Tibial nerve (tissue), 3 donors: ENCODE data around the gene RASSF5.

Experiments
- POLR2A ChIP-seq, 2 donors: fragments of 450-650 bp; IDR thresholded peaks; one replicate each; pipeline ENCODE4 v1.6.1; 2017; ENCODE audit warnings: antibody characterized with exemption in 2 of 2, mild to moderate bottlenecking in 2 of 2, moderate library complexity in 2 of 2
- TF ChIP-seq, protein P1 (sequence below), 5 experiments: fragments of 200-600 bp in 3 of 5; fragments of 450-650 bp in 2 of 5; sonication (generic) in 3 of 5; IDR thresholded peaks; one replicate each; pipeline ENCODE4 v1.5.1; 2016 to 2019; ENCODE audit warnings: antibody characterized with exemption in 5 of 5, mild to moderate bottlenecking in 3 of 5, moderate library complexity in 2 of 5

DNA sequence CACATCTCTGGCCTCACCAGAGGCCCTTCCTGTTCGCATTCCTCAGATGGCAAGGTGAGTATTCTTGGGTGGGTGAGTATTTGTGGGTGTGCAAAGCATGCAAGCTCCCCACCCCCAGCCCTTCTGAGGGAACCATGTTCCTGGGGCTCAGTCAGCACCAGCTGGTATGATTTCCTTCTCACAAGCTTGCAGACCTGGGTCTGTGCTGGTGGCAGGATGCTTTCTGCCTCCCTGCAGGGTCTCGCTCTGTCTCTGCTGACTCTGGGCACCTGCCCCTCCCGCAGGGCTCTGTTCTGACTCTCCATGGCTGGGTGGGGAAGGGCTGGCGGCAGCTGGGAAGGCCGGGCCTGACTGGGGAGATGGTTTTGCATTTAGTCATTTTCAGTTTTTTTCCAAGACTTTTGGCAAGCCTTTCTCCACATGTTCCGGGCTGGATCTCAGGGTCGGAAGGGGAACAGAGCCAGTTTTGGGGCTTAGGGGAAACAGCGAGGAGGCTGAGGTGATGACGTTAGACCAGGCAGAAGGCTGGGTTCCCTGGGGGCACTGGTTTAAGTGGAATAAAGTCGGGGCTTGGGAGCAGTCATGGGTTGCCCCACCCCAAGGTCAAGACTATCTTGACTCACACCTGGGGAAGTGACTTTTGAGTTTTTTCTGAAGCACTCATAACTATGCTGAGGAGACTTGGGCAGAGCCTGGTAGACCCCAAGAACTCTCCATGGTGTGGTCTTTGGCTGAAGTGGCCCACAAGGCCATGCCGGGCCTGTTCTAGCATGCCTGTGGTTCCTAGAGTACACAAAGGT lies 6.2 kb downstream of the RASSF5 start:
- TF ChIP-seq, protein P1, sequence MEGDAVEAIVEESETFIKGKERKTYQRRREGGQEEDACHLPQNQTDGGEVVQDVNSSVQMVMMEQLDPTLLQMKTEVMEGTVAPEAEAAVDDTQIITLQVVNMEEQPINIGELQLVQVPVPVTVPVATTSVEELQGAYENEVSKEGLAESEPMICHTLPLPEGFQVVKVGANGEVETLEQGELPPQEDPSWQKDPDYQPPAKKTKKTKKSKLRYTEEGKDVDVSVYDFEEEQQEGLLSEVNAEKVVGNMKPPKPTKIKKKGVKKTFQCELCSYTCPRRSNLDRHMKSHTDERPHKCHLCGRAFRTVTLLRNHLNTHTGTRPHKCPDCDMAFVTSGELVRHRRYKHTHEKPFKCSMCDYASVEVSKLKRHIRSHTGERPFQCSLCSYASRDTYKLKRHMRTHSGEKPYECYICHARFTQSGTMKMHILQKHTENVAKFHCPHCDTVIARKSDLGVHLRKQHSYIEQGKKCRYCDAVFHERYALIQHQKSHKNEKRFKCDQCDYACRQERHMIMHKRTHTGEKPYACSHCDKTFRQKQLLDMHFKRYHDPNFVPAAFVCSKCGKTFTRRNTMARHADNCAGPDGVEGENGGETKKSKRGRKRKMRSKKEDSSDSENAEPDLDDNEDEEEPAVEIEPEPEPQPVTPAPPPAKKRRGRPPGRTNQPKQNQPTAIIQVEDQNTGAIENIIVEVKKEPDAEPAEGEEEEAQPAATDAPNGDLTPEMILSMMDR (IDR thresholded peaks at IDR 0.05) = no peak
- TF ChIP-seq POLR2A (IDR thresholded peaks at IDR 0.05) = no peak
